ENCODE measurements around the gene OGFRL1. TPM values are rescaled to one million over a fixed set of nuclear protein-coding genes. Genes with fewer than 3 reads are reported as not detected.
A peak's percentile ranks its signal among the peaks of the same experiment; 100 is the strongest.
"Not testable (repeated sequence)": the region's sequence is repeated elsewhere in the genome, so short reads cannot be mapped to it uniquely, and the experiment has no call there.

OGFRL1 gene
- total and polyA plus RNA-seq, 9 donors = 5.7 to 10.3 (median 8.7) TPM

DNA sequence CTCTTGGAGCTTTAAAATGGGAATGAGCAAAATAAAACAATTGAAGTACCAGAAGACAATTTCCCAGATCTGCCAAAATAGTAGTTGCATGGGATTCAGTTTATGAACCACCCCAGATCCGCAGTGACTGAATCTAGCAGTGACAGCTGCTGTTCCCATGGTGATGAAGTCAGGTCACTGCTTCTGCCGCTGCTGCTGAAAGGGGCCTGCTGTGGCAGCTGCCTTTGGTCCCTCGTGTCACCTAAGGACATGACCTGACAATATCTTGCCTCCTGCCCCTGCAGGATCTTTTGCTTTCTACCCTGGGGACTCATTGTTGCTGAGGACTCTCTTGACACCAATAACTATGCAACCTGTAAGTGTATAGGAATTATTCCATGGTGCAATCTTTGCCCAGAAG, 34.3 kb upstream of the OGFRL1 start:
- no peaks in the 10 kb centered on the region for H3K36me3 ChIP-seq (ENCODE audit: control insufficient read depth, insufficient read depth, low read length)
- no peaks in the 10 kb centered on the region for H3K9me3 ChIP-seq (replicated peaks; ENCODE audit: control insufficient read depth, low read depth, low read length)
- no peak overlapping the region for H3K4me3 ChIP-seq (ENCODE audit: low read length)
- H3K27me3 ChIP-seq (ENCODE audit: control insufficient read depth, insufficient read depth, low read length) = no peaks in the 10 kb centered on the region
- peak; percentile 39 for DNase-seq
- WGBS (ENCODE audit: insufficient coverage) = 13% methylated on average over 3 of the region's 3 CpGs
- peaks cover 4% of the 10 kb centered on the region for H3K4me1 ChIP-seq (ENCODE audit: control insufficient read depth, insufficient read depth, low read length)
- H3K27ac ChIP-seq (ENCODE audit: low read length) = no peak overlapping the region

DNA sequence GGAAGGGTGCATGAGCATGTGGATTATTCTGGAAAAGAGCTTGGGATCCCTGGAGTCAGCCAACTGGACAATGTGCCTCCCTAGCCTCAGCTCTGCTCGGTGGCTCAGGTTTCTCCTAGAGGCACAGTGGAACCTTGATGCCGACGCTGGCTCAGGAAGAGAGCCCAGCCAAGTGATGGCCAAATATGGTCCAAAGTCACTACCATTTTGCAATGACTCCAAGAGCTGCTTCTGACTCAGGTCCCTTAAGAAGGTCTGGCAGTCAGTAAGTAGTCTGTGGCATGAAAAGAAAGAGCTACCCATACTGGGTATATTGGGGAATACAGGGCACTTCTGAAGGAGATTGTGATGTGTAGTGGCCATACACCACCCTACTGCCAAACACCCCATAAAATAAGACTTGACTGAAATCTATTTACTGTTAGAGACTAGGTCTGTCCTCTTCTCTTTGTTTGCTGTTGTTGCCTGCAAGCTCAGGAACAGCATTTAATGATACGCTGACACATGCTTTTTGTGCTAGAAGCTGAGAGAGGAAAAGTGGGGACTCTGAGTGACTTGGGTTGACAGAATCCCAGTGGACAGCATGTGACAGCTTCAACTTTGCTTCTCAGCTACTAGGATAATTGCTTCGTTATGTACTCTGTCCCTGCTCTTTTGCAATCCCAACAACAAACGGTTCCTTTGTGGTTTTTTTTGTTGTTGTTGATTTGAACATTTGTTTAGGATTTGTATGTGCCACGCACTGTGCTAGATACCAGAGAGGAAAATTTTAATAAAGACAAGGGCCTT, 30.3 kb upstream of the OGFRL1 start:
- no peak overlapping the region for H3K27ac ChIP-seq (ENCODE audit: low read length)

DNA sequence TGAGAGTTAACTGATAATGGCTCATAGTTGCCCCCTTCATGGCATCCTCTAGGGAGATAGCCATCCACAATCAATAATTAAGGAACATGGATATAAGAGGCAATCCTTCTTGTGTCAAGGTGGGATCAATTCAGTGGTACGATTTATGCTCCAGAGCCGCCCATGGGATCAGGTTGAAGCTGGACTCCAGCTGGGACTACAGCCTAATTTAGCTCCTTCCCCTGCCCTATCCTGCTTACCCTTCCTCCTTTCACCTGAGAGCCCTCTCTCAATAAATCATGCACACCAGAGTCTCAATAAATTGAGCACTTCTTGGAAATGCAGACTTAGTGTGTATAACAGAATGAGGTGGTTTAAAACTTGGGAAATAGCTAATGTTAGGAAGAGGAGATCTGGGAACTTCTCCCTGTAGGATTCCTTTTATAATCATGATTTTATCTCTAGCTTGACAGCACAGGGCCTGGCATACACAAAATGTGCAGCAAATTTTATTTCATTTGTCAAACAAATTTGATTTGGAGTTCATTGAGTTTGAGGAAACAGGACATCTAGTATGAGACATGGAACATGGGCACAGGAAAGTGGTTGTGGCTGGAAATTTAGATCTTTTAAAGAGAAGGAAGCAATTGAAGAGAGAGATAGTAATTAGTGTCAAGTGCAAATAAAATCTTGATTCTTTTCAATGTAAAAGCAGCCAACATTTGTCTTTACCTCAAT, 28.6 kb upstream of the OGFRL1 start:
- H3K27ac ChIP-seq (ENCODE audit: low read length) = no peak overlapping the region
- no peak for DNase-seq
- no peak overlapping the region for H3K4me3 ChIP-seq (ENCODE audit: low read length)
- no peaks in the 10 kb centered on the region for H3K27me3 ChIP-seq (ENCODE audit: control insufficient read depth, insufficient read depth, low read length)
- no peaks in the 10 kb centered on the region for H3K4me1 ChIP-seq (ENCODE audit: control insufficient read depth, insufficient read depth, low read length)
- no peaks in the 10 kb centered on the region for H3K36me3 ChIP-seq (ENCODE audit: control insufficient read depth, insufficient read depth, low read length)
- WGBS (ENCODE audit: insufficient coverage) = no CpG with 5 or more reads among the region's 2 CpGs
- H3K9me3 ChIP-seq (replicated peaks; ENCODE audit: control insufficient read depth, low read depth, low read length) = no peaks in the 10 kb centered on the region

More for the DNA sequence above, 30.3 kb upstream of the OGFRL1 start:
- no peaks in the 10 kb centered on the region for H3K27me3 ChIP-seq (ENCODE audit: control insufficient read depth, insufficient read depth, low read length)
- H3K9me3 ChIP-seq (replicated peaks; ENCODE audit: control insufficient read depth, low read depth, low read length) = no peaks in the 10 kb centered on the region
- WGBS (ENCODE audit: insufficient coverage) = 83% methylated on average over 1 of the region's 7 CpGs
- H3K4me3 ChIP-seq (ENCODE audit: low read length) = no peak overlapping the region
- peak; percentile 45 for DNase-seq
- H3K4me1 ChIP-seq (ENCODE audit: control insufficient read depth, insufficient read depth, low read length) = peaks cover 4% of the 10 kb centered on the region
- H3K36me3 ChIP-seq (ENCODE audit: control insufficient read depth, insufficient read depth, low read length) = no peaks in the 10 kb centered on the region

DNA sequence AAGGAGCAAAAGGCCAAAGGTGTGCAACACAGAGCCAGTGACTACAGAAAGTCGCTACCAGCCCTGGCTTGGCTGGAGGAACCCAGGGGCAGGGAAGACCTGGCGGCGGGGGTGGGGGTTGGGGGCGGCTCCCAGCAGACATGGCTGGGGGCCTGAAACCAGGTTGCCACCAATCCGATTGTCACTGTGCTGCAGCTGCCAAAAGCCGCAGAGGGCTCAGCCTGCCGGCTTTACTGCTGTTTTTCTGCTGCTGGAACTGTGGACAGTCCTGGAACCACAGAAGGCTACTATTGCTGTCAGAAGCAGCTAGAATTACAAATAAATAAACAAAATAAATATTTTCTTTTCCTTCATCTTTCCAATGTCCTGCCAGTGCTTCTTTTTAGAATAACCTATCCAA, 25.7 kb upstream of the OGFRL1 start:
- no peaks in the 10 kb centered on the region for H3K36me3 ChIP-seq (ENCODE audit: control insufficient read depth, insufficient read depth, low read length)
- no peak overlapping the region for H3K4me3 ChIP-seq (ENCODE audit: low read length)
- H3K4me1 ChIP-seq (ENCODE audit: control insufficient read depth, insufficient read depth, low read length) = no peaks in the 10 kb centered on the region
- no peaks in the 10 kb centered on the region for H3K9me3 ChIP-seq (replicated peaks; ENCODE audit: control insufficient read depth, low read depth, low read length)
- H3K27ac ChIP-seq (ENCODE audit: low read length) = no peak overlapping the region
- DNase-seq = no peak
- no peaks in the 10 kb centered on the region for H3K27me3 ChIP-seq (ENCODE audit: control insufficient read depth, insufficient read depth, low read length)
- whole genome bisulfite sequencing (ENCODE audit: insufficient coverage) = 59% methylated on average over 6 of the region's 7 CpGs

DNA sequence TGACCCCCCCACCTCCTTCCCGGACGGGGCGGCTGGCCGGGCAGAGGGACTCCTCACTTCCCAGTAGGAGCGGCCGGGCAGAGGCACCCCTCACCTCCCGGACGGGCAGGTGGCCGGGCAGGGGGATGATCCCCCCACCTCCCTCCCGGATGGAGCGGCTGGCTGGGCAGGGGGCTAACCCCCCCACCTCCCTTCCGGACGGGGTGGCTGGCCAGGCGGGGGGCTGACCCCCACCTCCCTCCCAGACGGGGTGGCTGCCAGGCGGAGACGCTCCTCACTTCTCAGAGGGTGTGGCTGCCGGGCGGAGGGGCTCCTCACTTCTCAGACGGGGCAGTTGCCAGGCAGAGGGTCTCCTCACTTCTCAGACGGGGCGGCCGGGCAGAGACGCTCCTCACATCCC, 22.2 kb upstream of the OGFRL1 start:
- not testable (repeated sequence) for H3K4me1 ChIP-seq (ENCODE audit: control insufficient read depth, insufficient read depth, low read length); DNase-seq; H3K9me3 ChIP-seq (replicated peaks; ENCODE audit: control insufficient read depth, low read depth, low read length); H3K27ac ChIP-seq (ENCODE audit: low read length); H3K36me3 ChIP-seq (ENCODE audit: control insufficient read depth, insufficient read depth, low read length); H3K4me3 ChIP-seq (ENCODE audit: low read length); H3K27me3 ChIP-seq (ENCODE audit: control insufficient read depth, insufficient read depth, low read length)
- no CpG with 5 or more reads among the region's 24 CpGs for WGBS (ENCODE audit: insufficient coverage)

DNA sequence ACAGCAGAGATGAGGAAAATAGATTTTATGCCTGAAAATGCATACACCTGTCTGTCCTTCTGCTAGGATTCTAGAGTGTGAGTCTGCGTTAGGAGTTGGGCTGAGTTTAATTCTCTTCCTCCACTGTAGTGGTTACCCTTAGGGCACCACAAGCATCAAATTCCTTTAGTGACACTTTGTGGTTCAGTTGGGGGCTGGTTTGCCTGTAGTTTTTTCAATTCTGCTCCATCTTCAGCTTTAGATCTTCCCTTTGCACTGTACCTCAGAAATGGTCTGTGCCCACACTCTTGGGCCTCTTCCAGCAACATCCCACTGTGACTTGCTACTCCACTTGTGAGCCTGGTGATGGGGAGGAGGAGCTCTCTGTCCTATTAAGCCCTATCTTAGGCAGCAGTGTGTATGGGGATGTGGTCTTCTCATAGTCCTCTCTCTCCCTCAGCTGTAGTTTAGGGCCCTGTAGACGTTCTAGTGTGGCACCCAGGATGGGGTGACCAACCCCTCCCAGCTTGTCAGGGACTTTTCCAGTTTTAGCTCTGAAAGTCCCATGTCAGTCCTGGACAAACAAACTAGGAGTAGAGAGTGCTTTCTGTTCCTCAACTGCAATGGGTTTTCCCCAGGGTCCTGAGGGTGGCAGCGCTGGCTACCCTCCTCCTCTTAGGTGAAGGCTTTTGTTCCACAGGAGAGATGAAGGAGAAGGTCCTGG, 19.7 kb upstream of the OGFRL1 start:
- no CpG with 5 or more reads among the region's 3 CpGs for WGBS (ENCODE audit: insufficient coverage)
- no peaks in the 10 kb centered on the region for H3K27me3 ChIP-seq (ENCODE audit: control insufficient read depth, insufficient read depth, low read length)
- no peak for DNase-seq
- peaks cover 2% of the 10 kb centered on the region for H3K9me3 ChIP-seq (replicated peaks; ENCODE audit: control insufficient read depth, low read depth, low read length)
- H3K36me3 ChIP-seq (ENCODE audit: control insufficient read depth, insufficient read depth, low read length) = no peaks in the 10 kb centered on the region
- H3K27ac ChIP-seq (ENCODE audit: low read length) = no peak overlapping the region
- no peaks in the 10 kb centered on the region for H3K4me1 ChIP-seq (ENCODE audit: control insufficient read depth, insufficient read depth, low read length)
- no peak overlapping the region for H3K4me3 ChIP-seq (ENCODE audit: low read length)

DNA sequence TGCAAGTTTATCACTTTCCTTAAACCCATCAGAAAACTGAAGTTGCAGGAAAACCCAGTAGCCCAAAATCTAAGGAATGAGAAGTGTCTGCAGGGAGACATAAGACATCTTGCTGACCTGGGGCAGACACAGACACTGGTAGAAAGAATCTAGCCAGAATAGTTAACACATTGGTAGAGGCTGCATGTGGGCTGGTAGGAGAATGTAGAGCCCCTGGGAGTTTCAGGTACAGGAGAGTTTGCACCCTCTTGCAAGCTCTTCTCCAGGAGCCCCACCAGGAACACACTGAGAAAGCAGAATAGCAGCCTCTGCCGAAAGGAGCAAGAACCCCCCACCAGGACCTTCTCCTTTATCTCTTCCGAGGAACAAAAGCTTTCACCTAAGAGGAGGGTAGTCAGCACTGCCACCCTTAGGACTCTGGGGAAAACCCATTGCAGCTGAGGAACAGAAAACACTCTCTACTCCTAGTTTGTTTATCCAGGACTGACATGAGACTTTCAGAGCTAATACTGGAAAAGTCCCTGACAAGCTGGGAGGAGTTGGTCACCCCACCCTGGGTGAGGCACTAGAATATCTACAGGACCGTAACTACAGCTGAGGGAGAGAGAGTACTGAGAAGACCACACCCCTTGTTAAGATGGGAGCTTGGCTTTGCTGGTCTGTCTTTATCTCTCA, 10.5 kb upstream of the OGFRL1 start:
- Histone ChIP-seq H3K36me3 (ENCODE audit: control insufficient read depth, insufficient read depth, low read length) (no peaks in the 10 kb centered on the region), H3K4me1 (ENCODE audit: control insufficient read depth, insufficient read depth, low read length) (no peaks in the 10 kb centered on the region), H3K27me3 (ENCODE audit: control insufficient read depth, insufficient read depth, low read length) (no peaks in the 10 kb centered on the region), H3K27ac (ENCODE audit: low read length) (no peak overlapping the region), H3K4me3 (ENCODE audit: low read length) (no peak overlapping the region), H3K9me3 (replicated peaks; ENCODE audit: control insufficient read depth, low read depth, low read length) (no peaks in the 10 kb centered on the region)
- 67% methylated on average over 2 of the region's 3 CpGs for WGBS (ENCODE audit: insufficient coverage)
- DNase-seq = no peak

DNA sequence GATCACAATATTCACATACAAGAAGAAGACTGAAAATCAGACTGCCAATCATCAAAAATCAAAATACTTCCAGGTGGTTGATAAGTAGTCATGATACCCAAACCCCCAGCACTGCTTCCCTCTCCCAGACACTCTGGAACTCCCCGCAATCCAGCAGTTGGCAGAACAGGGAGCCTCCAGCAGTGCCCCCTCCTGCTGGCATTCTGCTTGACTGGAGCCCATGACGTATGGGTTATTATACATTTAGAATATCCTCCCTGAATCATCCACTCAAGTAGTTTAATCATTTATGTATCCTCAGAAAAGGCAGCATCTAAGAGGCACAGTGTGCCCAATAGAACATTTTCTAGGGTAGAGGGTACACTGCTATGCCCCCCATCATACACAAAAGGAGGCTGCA, 9.3 kb upstream of the OGFRL1 start:
- H3K27me3 ChIP-seq (ENCODE audit: control insufficient read depth, insufficient read depth, low read length) = no peaks in the 10 kb centered on the region
- H3K4me3 ChIP-seq (ENCODE audit: low read length) = no peak overlapping the region
- 67% methylated on average over 1 of the region's 2 CpGs for WGBS (ENCODE audit: insufficient coverage)
- H3K4me1 ChIP-seq (ENCODE audit: control insufficient read depth, insufficient read depth, low read length) = no peaks in the 10 kb centered on the region
- no peak overlapping the region for H3K27ac ChIP-seq (ENCODE audit: low read length)
- H3K9me3 ChIP-seq (replicated peaks; ENCODE audit: control insufficient read depth, low read depth, low read length) = no peaks in the 10 kb centered on the region
- no peak for DNase-seq
- H3K36me3 ChIP-seq (ENCODE audit: control insufficient read depth, insufficient read depth, low read length) = no peaks in the 10 kb centered on the region

DNA sequence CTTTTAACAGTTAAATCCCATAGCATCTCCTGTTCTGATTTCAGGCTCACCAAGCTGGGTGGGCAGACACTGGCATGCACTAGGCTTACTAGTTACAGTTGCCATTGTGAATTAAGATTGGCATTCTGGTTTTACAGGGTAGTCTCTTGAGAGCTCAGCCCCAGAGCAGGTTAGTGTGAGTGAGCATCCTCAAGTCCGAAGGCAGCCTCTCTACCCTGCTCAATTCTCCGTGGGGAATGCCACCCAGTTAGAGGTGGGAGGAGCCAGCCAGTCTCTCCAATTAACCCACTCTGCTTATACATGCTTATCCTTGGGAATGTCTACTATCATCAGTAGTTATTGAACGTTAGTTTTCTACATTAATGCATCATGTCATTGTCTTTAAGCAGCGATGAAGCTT, 8.9 kb upstream of the OGFRL1 start:
- H3K4me1 ChIP-seq (ENCODE audit: control insufficient read depth, insufficient read depth, low read length) = no peaks in the 10 kb centered on the region
- no CpG with 5 or more reads among the region's 4 CpGs for WGBS (ENCODE audit: insufficient coverage)
- H3K9me3 ChIP-seq (replicated peaks; ENCODE audit: control insufficient read depth, low read depth, low read length) = no peaks in the 10 kb centered on the region
- no peak for DNase-seq
- no peak overlapping the region for H3K4me3 ChIP-seq (ENCODE audit: low read length)
- H3K27ac ChIP-seq (ENCODE audit: low read length) = no peak overlapping the region
- H3K27me3 ChIP-seq (ENCODE audit: control insufficient read depth, insufficient read depth, low read length) = no peaks in the 10 kb centered on the region
- no peaks in the 10 kb centered on the region for H3K36me3 ChIP-seq (ENCODE audit: control insufficient read depth, insufficient read depth, low read length)

DNA sequence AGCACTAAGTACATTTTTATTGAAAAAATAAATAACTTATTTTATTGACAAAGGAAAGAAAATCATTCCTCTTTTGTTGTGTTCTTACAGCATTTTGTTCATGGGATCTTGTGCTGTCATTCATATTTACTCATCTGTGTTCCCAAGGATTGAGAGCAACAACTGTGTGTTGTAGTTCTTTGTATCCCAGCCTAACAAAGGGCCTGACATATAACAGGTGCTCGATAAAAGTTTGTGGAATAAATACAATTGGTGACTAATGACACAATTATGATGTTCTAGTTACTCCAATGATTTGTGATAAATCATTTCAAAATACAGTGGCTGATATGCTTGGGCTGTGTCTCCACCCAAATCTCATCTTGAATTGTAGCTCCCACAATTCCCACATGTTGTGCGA, 7.9 kb upstream of the OGFRL1 start:
- Histone ChIP-seq H3K4me3 (ENCODE audit: low read length) (no peak overlapping the region), H3K4me1 (ENCODE audit: control insufficient read depth, insufficient read depth, low read length) (no peaks in the 10 kb centered on the region), H3K27me3 (ENCODE audit: control insufficient read depth, insufficient read depth, low read length) (no peaks in the 10 kb centered on the region), H3K36me3 (ENCODE audit: control insufficient read depth, insufficient read depth, low read length) (no peaks in the 10 kb centered on the region), H3K9me3 (replicated peaks; ENCODE audit: control insufficient read depth, low read depth, low read length) (no peaks in the 10 kb centered on the region), H3K27ac (ENCODE audit: low read length) (no peak overlapping the region)
- no CpG with 5 or more reads among the region's 2 CpGs for WGBS (ENCODE audit: insufficient coverage)
- DNase-seq = no peak

All from muscle of leg (tissue), 11 donors.